ENCODE data around the gene PLB1. TPM values are rescaled to one million over a fixed set of nuclear protein-coding genes. Genes with fewer than 3 reads are reported as not detected.

PLB1 gene
- polyA plus RNA-seq, 1 donor from 2014 or later: 2.8 TPM

DNA sequence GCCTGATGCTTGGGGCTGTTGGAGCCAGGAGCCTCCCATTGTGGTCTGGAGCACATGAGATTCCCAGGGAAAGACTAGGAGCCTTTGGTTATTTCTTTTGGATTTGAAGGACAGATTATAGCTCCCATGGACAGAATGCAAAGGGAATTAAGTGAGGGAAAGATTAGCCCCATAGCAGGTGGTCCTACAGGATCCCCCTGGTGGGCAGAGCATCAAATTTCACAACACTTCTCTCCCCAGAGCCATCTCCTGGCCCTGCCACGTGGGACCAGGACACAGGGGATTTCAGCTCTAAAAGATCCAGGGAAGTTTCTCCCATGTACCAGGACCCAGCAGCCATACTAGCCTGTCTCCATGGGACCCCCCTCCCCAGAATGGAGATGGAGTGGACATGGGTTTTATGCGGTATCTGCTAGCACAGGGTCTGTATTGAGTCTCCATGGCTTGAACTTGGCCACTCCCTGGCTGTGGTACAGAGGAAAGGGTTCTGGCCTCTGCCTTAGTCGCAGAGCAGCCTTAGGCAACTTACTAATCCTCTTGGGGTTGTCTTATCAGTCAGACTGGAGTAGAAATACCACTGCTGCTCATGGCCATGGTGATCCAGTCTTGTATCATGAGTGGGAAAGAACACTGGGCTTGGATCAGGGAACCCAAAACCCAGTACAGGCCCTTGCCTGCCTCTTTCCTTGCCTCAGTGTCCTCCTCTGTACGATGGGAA lies 6.8 kb upstream of the PLB1 start:
- Histone ChIP-seq H3K9me2 (ENCODE audit: insufficient read depth, low read length) (no peaks in the 10 kb centered on the region), H2AFZ (ENCODE audit: low read depth, low read length) (no peak overlapping the region), H3K36me3 (ENCODE audit: insufficient read depth, low read length) (no peaks in the 10 kb centered on the region), H3F3A (ENCODE audit: insufficient read depth, low read length, poor library complexity, severe bottlenecking) (no peaks in the 10 kb centered on the region), H3K4me2 (ENCODE audit: low read length) (no peak overlapping the region), H3K9me3 (ENCODE audit: low read length) (no peaks in the 10 kb centered on the region), H3K27ac (ENCODE audit: low read length) (no peak overlapping the region), H3K79me2 (replicated peaks; ENCODE audit: insufficient read depth, low read length) (no peaks in the 10 kb centered on the region), H4K20me1 (ENCODE audit: insufficient read depth) (no peaks in the 10 kb centered on the region), H3K9ac (ENCODE audit: low read length) (no peak overlapping the region), H3K4me3 (ENCODE audit: low read length) (no peak overlapping the region), H3K27me3 (ENCODE audit: insufficient read depth, low read depth, low read length) (no peaks in the 10 kb centered on the region)
- TF ChIP-seq EZH2 (IDR thresholded peaks at IDR 0.05; ENCODE audit: borderline replicate concordance, insufficient read depth, low read length, poor library complexity, severe bottlenecking) (no peak), EP300 (conservative IDR thresholded peaks at IDR 0.05; ENCODE audit: poor library complexity, severe bottlenecking) (no peak), RAD21 (conservative IDR thresholded peaks at IDR 0.05) (no peak), TAF1 (IDR thresholded peaks at IDR 0.05; ENCODE audit: low read depth) (no peak), SMC3 (conservative IDR thresholded peaks at IDR 0.05; ENCODE audit: poor library complexity) (no peak), MXI1 (conservative IDR thresholded peaks at IDR 0.05; ENCODE audit: poor library complexity, severe bottlenecking) (no peak)
- TF ChIP-seq, protein P1, sequence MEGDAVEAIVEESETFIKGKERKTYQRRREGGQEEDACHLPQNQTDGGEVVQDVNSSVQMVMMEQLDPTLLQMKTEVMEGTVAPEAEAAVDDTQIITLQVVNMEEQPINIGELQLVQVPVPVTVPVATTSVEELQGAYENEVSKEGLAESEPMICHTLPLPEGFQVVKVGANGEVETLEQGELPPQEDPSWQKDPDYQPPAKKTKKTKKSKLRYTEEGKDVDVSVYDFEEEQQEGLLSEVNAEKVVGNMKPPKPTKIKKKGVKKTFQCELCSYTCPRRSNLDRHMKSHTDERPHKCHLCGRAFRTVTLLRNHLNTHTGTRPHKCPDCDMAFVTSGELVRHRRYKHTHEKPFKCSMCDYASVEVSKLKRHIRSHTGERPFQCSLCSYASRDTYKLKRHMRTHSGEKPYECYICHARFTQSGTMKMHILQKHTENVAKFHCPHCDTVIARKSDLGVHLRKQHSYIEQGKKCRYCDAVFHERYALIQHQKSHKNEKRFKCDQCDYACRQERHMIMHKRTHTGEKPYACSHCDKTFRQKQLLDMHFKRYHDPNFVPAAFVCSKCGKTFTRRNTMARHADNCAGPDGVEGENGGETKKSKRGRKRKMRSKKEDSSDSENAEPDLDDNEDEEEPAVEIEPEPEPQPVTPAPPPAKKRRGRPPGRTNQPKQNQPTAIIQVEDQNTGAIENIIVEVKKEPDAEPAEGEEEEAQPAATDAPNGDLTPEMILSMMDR (IDR thresholded peaks at IDR 0.05; ENCODE audit: poor library complexity, severe bottlenecking): no peak
- TF ChIP-seq, protein P2, sequence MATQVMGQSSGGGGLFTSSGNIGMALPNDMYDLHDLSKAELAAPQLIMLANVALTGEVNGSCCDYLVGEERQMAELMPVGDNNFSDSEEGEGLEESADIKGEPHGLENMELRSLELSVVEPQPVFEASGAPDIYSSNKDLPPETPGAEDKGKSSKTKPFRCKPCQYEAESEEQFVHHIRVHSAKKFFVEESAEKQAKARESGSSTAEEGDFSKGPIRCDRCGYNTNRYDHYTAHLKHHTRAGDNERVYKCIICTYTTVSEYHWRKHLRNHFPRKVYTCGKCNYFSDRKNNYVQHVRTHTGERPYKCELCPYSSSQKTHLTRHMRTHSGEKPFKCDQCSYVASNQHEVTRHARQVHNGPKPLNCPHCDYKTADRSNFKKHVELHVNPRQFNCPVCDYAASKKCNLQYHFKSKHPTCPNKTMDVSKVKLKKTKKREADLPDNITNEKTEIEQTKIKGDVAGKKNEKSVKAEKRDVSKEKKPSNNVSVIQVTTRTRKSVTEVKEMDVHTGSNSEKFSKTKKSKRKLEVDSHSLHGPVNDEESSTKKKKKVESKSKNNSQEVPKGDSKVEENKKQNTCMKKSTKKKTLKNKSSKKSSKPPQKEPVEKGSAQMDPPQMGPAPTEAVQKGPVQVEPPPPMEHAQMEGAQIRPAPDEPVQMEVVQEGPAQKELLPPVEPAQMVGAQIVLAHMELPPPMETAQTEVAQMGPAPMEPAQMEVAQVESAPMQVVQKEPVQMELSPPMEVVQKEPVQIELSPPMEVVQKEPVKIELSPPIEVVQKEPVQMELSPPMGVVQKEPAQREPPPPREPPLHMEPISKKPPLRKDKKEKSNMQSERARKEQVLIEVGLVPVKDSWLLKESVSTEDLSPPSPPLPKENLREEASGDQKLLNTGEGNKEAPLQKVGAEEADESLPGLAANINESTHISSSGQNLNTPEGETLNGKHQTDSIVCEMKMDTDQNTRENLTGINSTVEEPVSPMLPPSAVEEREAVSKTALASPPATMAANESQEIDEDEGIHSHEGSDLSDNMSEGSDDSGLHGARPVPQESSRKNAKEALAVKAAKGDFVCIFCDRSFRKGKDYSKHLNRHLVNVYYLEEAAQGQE (IDR thresholded peaks at IDR 0.05; ENCODE audit: borderline replicate concordance): no peak

GRCh38 chr2:28490558-28490957 lies 5.3 kb upstream of the PLB1 start:
- no peaks in the 10 kb centered on the region for H3K27me3 ChIP-seq (ENCODE audit: insufficient read depth, low read depth, low read length)
- H3K9me2 ChIP-seq (ENCODE audit: insufficient read depth, low read length): no peaks in the 10 kb centered on the region
- no peaks in the 10 kb centered on the region for H3K9me3 ChIP-seq (ENCODE audit: low read length)
- no peak overlapping the region for H3K9ac ChIP-seq (ENCODE audit: low read length)
- H3K36me3 ChIP-seq (ENCODE audit: insufficient read depth, low read length): no peaks in the 10 kb centered on the region
- no peaks in the 10 kb centered on the region for H4K20me1 ChIP-seq (ENCODE audit: insufficient read depth)
- TF ChIP-seq, protein P2 (IDR thresholded peaks at IDR 0.05; ENCODE audit: borderline replicate concordance): no peak
- TF ChIP-seq SMC3 (conservative IDR thresholded peaks at IDR 0.05; ENCODE audit: poor library complexity): no peak
- no peak for TF ChIP-seq POLR2AphosphoS5 (IDR thresholded peaks at IDR 0.05)
- TF ChIP-seq, protein P1 (IDR thresholded peaks at IDR 0.05; ENCODE audit: poor library complexity, severe bottlenecking): no peak
- no peak for TF ChIP-seq TAF1 (IDR thresholded peaks at IDR 0.05; ENCODE audit: low read depth)
- TF ChIP-seq EZH2 (IDR thresholded peaks at IDR 0.05; ENCODE audit: borderline replicate concordance, insufficient read depth, low read length, poor library complexity, severe bottlenecking): no peak
- TF ChIP-seq RAD21 (conservative IDR thresholded peaks at IDR 0.05): no peak
- TF ChIP-seq EP300 (conservative IDR thresholded peaks at IDR 0.05; ENCODE audit: poor library complexity, severe bottlenecking): no peak
- TF ChIP-seq MXI1 (conservative IDR thresholded peaks at IDR 0.05; ENCODE audit: poor library complexity, severe bottlenecking): no peak
- no peaks in the 10 kb centered on the region for H3K79me2 ChIP-seq (replicated peaks; ENCODE audit: insufficient read depth, low read length)
- H3K27ac ChIP-seq (ENCODE audit: low read length): no peak overlapping the region
- no peak overlapping the region for H3K4me2 ChIP-seq (ENCODE audit: low read length)
- H2AFZ ChIP-seq (ENCODE audit: low read depth, low read length): no peak overlapping the region
- H3K4me3 ChIP-seq (ENCODE audit: low read length): no peak overlapping the region
- H3F3A ChIP-seq (ENCODE audit: insufficient read depth, low read length, poor library complexity, severe bottlenecking): no peaks in the 10 kb centered on the region

Data from neural cell (in vitro differentiated cells).